SK-N-SH (cell line): ENCODE measurements around the gene NFKBIA. TPM values are rescaled to one million over a fixed set of nuclear protein-coding genes. Genes with fewer than 3 reads are reported as not detected.

Source experiments
- CTCF ChIA-PET: fragments of 300-600, 350-600 bp; formaldehyde crosslinking; extraction: SDS; loops from one replicate; lab custom pipeline; 2021; lab: Yijun Ruan, JAX
- POLR2A ChIA-PET: fragments of 350-600 bp; sonication (Branson Sonifier 250); formaldehyde crosslinking; extraction: SDS; loops from one replicate; lab custom pipeline; 2020; ENCODE audit warnings: antibody characterized with exemption, inconsistent platforms; lab: Yijun Ruan, JAX
- DNase-seq: peaks from one replicate; pipeline ENCODE4 v3.0.0; 2012
- H2AFZ ChIP-seq: fragments of 200-600 bp; sonication (generic); 2 replicates; pipeline ENCODE4 v1.8.1; 2016; ENCODE audit warnings: antibody characterized with exemption, mild to moderate bottlenecking, low read depth
- H3F3A ChIP-seq: fragments of 200-600 bp; sonication (generic); replicated peaks from 2 replicates; pipeline ENCODE3; 2016; ENCODE audit warnings: antibody characterized with exemption, mild to moderate bottlenecking; ENCODE audit not compliant: insufficient read depth
- H3K27ac ChIP-seq, 2 experiments: fragments of 200-500 bp in 1 of 2; fragments of 200-600 bp in 1 of 2; sonication (Bioruptor generic) in 1 of 2; sonication (generic), shearing (Covaris generic) in 1 of 2; 2 replicates each; pipeline versions ENCODE4 v1.5.1 to v1.6.1; 2014 to 2016; ENCODE audit warnings: low read depth in 2 of 2, inconsistent platforms in 1 of 2, low read length in 1 of 2, mild to moderate bottlenecking in 1 of 2, mixed read lengths in 1 of 2
- H3K27me3 ChIP-seq: fragments of 200-600 bp; sonication (generic), shearing (Covaris generic); 2 replicates; pipeline ENCODE4 v1.6.1; 2016; ENCODE audit warnings: mixed run types; ENCODE audit not compliant: insufficient read depth
- H3K36me3 ChIP-seq, 2 experiments: fragments of 200-500 bp in 1 of 2; fragments of 200-600 bp in 1 of 2; sonication (Bioruptor generic) in 1 of 2; sonication (generic) in 1 of 2; replicated peaks in 1 of 2; 2 replicates each; pipeline versions ENCODE3 to v1.5.1; 2014 to 2016; ENCODE audit warnings: low read length in 1 of 2, mild to moderate bottlenecking in 1 of 2; ENCODE audit not compliant: insufficient read depth in 2 of 2, control insufficient read depth in 1 of 2
- H3K4me1 ChIP-seq, 2 experiments: fragments of 200-500 bp in 1 of 2; fragments of 200-600 bp in 1 of 2; sonication (Bioruptor generic) in 1 of 2; sonication (generic), shearing (Covaris generic) in 1 of 2; 2 replicates each; pipeline versions ENCODE4 v1.5.1 to v1.6.1; 2014 to 2016; ENCODE audit warnings: low read depth in 1 of 2, low read length in 1 of 2, mixed run types in 1 of 2; ENCODE audit not compliant: insufficient read depth in 2 of 2, control insufficient read depth in 1 of 2
- H3K4me2 ChIP-seq: fragments of 200-600 bp; sonication (generic), shearing (Covaris generic); 2 replicates; pipeline ENCODE4 v1.6.1; 2017; ENCODE audit warnings: mixed run types
- H3K4me3 ChIP-seq, 2 experiments: fragments of 200-500 bp in 1 of 2; fragments of 200-600 bp in 1 of 2; sonication (Bioruptor generic) in 1 of 2; sonication (generic), shearing (Covaris generic) in 1 of 2; 2 replicates each; pipeline versions ENCODE4 v1.5.1 to v1.8.1; 2014 to 2016; ENCODE audit warnings: low read depth in 2 of 2, inconsistent platforms in 1 of 2, low read length in 1 of 2, mild to moderate bottlenecking in 1 of 2, mixed read lengths in 1 of 2, moderate library complexity in 1 of 2
- H3K79me2 ChIP-seq: fragments of 200-600 bp; sonication (generic); 2 replicates; pipeline ENCODE4 v1.8.1; 2017; ENCODE audit warnings: mild to moderate bottlenecking; ENCODE audit not compliant: insufficient read depth
- H3K9ac ChIP-seq: fragments of 200-600 bp; sonication (generic); 2 replicates; pipeline ENCODE4 v1.6.1; 2017; ENCODE audit warnings: mixed run types
- H3K9me2 ChIP-seq: fragments of 200-600 bp; sonication (generic); 2 replicates; pipeline ENCODE4 v1.6.1; 2017; ENCODE audit warnings: mixed run types
- H3K9me3 ChIP-seq: fragments of 200-600 bp; sonication (generic); 2 replicates; pipeline ENCODE4 v1.6.1; 2017; ENCODE audit warnings: mixed run types, mild to moderate bottlenecking, moderate library complexity
- H4K20me1 ChIP-seq: fragments of 200-600 bp; sonication (generic); 2 replicates; pipeline ENCODE4 v1.6.1; 2017; ENCODE audit warnings: mild to moderate bottlenecking, mixed run types; ENCODE audit not compliant: insufficient read depth
- EP300 ChIP-seq, 2 experiments: IDR thresholded peaks; 2 replicates each; pipeline versions ENCODE4 v1.4.0 to v1.6.1; 2012; ENCODE audit warnings: borderline replicate concordance in 1 of 2, low read depth in 1 of 2, low read length in 1 of 2
- FOSL2 ChIP-seq: IDR thresholded peaks from 2 replicates; pipeline ENCODE4 v1.4.0; 2012; ENCODE audit warnings: low read depth, mild to moderate bottlenecking, moderate library complexity, borderline replicate concordance
- FOXM1 ChIP-seq: IDR thresholded peaks from 2 replicates; pipeline ENCODE4 v1.4.0; 2012; ENCODE audit warnings: low read depth, mild to moderate bottlenecking
- JUND ChIP-seq: IDR thresholded peaks from 2 replicates; pipeline ENCODE4 v1.4.0; 2012
- MEF2A ChIP-seq: IDR thresholded peaks from 2 replicates; pipeline ENCODE4 v1.4.0; 2012; ENCODE audit warnings: low read depth, borderline replicate concordance
- NFIC ChIP-seq: IDR thresholded peaks from 2 replicates; pipeline ENCODE4 v1.4.0; 2012; ENCODE audit warnings: borderline replicate concordance
- NRF1 ChIP-seq: IDR thresholded peaks from 2 replicates; pipeline ENCODE4 v1.6.1; 2012; ENCODE audit warnings: low read depth, mild to moderate bottlenecking, low read length
- SIN3A ChIP-seq: IDR thresholded peaks from 2 replicates; pipeline ENCODE4 v1.6.1; 2012; ENCODE audit warnings: low read depth, mild to moderate bottlenecking, low read length, moderate library complexity, borderline replicate concordance
- USF2 ChIP-seq: fragments of 150-350 bp; IDR thresholded peaks from 2 replicates; pipeline ENCODE4 v1.6.1; 2017; ENCODE audit warnings: antibody characterized with exemption, low read length, low read depth, borderline replicate concordance
- YY1 ChIP-seq: IDR thresholded peaks from 2 replicates; pipeline ENCODE4 v1.4.0; 2012; ENCODE audit warnings: low read depth, mild to moderate bottlenecking
- WGBS: methylation state at CpG from one replicate; pipeline ENCODE4 v1.1.6; 2017; ENCODE audit warnings: low lambda C conversion rate; 5-methylcytosine and 5-hydroxymethylcytosine counted together
- polyA plus RNA-seq, 3 experiments: library from polyadenylated mRNA; depleted of rRNA; stranded (reverse); fragments of >200 nt; gene quantifications; 2 replicates each; pipeline ENCODE4 v1.2.3, GENCODE V29; 2012
- TF ChIP-seq, protein P1 (sequence below): IDR thresholded peaks from 2 replicates; pipeline ENCODE4 v1.4.0; 2012; ENCODE audit warnings: low read depth
- TF ChIP-seq, protein P2 (sequence below): fragments of 200-600 bp; sonication (generic); IDR thresholded peaks from 2 replicates; pipeline ENCODE4 v1.6.1; 2017; ENCODE audit warnings: antibody characterized with exemption, mild to moderate bottlenecking, moderate library complexity

The NFKBIA gene
- polyA plus RNA-seq, 1 of the 3 experiments (the other 2 are of a cell fraction), result 56.7 TPM

DNA sequence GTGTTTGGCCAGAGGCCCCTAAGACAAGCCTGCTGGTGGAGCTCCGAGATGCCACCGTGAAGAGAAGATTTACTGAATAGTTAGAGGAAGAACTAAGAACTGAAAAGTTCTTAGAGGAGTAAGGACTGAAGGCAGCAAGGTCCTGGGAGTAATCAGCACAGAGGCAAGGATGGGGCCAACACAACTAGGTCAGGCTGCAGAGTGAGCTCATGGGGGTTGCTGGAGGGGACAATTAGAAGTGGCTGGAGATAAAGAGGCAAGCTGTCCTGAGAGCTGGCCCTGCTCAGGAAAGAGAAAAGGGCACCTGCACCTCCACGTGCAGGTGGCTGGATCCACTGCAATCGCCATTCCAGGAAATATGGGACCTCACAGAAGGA, 52.7 kb downstream of the NFKBIA start:
- TF ChIP-seq EP300 (IDR thresholded peaks at IDR 0.05; ENCODE audit: borderline replicate concordance in 1 of 2, low read depth in 1 of 2, low read length in 1 of 2) (no peak), FOSL2 (no peak), JUND (no peak), USF2 (no peak), FOXM1 (no peak), MEF2A (no peak), NFIC (no peak), SIN3A (no peak), YY1 (no peak), NRF1 (no peak)
- TF ChIP-seq, protein P1, sequence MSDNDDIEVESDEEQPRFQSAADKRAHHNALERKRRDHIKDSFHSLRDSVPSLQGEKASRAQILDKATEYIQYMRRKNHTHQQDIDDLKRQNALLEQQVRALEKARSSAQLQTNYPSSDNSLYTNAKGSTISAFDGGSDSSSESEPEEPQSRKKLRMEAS, result no peak
- TF ChIP-seq, protein P2, sequence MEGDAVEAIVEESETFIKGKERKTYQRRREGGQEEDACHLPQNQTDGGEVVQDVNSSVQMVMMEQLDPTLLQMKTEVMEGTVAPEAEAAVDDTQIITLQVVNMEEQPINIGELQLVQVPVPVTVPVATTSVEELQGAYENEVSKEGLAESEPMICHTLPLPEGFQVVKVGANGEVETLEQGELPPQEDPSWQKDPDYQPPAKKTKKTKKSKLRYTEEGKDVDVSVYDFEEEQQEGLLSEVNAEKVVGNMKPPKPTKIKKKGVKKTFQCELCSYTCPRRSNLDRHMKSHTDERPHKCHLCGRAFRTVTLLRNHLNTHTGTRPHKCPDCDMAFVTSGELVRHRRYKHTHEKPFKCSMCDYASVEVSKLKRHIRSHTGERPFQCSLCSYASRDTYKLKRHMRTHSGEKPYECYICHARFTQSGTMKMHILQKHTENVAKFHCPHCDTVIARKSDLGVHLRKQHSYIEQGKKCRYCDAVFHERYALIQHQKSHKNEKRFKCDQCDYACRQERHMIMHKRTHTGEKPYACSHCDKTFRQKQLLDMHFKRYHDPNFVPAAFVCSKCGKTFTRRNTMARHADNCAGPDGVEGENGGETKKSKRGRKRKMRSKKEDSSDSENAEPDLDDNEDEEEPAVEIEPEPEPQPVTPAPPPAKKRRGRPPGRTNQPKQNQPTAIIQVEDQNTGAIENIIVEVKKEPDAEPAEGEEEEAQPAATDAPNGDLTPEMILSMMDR, result no peak
- Histone ChIP-seq H3K36me3 (no peaks in the 10 kb centered on the region), H3K4me1 (peaks cover 0 to 10% of the 10 kb centered on the region in 2 experiments; a peak in 2 of 4 replicates), H3K27me3 (no peaks in the 10 kb centered on the region), H3K4me3 (no peak overlapping the region), H4K20me1 (no peaks in the 10 kb centered on the region), H3K79me2 (no peaks in the 10 kb centered on the region), H2AFZ (no peak overlapping the region), H3K27ac (no peak overlapping the region), H3F3A (no peaks in the 10 kb centered on the region), H3K4me2 (no peak overlapping the region), H3K9ac (no peak overlapping the region), H3K9me3 (no peaks in the 10 kb centered on the region), H3K9me2 (no peaks in the 10 kb centered on the region)
- ChIA-PET POLR2A (no interaction called here), CTCF (no interaction called here)
- WGBS, result 96% methylated on average over 4 of the region's 4 CpGs
- DNase-seq, result no peak

Other genes starting within 250 kb of the NFKBIA start
- gene PSMA6, start 112.4 kb downstream of the NFKBIA start, polyA plus RNA-seq (2012; rRNA removed), result 174 and 227 TPM in 2 replicates
- gene INSM2, start 129.4 kb upstream of the NFKBIA start, polyA plus RNA-seq (2012; rRNA removed), result 0.15 and 0.67 TPM in 2 replicates